ENCODE results near the gene KIAA0319L.

KIAA0319L gene

DNA sequence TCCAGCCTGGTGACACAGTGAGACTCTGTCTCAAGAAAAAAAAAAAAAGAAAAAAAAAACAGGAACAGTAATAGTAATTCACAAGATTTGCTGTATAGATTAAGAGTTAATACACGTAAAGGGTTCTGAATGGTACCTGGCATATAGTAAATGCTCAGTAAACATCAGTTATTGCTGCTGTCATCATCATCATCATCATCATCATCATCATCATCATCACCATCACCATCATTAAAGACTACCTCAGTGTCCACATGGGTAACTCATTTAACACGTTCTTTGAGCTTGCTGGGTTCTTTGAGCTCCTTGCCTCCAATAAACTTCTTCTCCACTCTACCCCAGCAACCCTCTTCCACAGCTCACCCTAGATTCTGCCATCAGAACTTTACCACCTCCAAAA lies 55.0 kb downstream of the KIAA0319L start:
- no peak for DNase-seq (ENCODE audit: low read depth)
- no peak overlapping the region for H3K4me3 ChIP-seq (ENCODE audit: low read length)
- TF ChIP-seq, protein P1, sequence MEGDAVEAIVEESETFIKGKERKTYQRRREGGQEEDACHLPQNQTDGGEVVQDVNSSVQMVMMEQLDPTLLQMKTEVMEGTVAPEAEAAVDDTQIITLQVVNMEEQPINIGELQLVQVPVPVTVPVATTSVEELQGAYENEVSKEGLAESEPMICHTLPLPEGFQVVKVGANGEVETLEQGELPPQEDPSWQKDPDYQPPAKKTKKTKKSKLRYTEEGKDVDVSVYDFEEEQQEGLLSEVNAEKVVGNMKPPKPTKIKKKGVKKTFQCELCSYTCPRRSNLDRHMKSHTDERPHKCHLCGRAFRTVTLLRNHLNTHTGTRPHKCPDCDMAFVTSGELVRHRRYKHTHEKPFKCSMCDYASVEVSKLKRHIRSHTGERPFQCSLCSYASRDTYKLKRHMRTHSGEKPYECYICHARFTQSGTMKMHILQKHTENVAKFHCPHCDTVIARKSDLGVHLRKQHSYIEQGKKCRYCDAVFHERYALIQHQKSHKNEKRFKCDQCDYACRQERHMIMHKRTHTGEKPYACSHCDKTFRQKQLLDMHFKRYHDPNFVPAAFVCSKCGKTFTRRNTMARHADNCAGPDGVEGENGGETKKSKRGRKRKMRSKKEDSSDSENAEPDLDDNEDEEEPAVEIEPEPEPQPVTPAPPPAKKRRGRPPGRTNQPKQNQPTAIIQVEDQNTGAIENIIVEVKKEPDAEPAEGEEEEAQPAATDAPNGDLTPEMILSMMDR (conservative IDR thresholded peaks at IDR 0.05; ENCODE audit: low read length) = no peak

DNA sequence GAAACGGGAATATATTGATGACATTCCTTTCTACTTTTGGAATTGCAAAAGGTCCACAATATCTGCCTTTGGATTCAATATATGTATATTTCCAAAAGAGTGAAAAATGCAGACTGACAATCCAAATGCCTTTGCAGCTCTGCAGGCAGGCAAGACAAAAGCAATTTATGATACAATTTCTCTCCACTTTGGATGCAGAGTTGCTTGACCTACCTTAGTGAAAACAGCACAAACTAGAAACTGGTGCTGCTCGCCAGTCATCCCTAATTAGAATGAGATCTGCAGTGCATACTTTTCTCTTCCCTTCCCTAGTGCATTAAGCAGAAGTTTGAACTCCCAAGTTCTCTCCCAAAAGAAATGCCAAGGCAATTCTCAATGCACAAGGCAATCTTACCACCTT lies 56.8 kb downstream of the KIAA0319L start:
- DNase-seq (ENCODE audit: low read depth) = no peak
- H3K4me3 ChIP-seq (ENCODE audit: low read length) = no peak overlapping the region
- TF ChIP-seq, protein P1 (conservative IDR thresholded peaks at IDR 0.05; ENCODE audit: low read length) = no peak

DNA sequence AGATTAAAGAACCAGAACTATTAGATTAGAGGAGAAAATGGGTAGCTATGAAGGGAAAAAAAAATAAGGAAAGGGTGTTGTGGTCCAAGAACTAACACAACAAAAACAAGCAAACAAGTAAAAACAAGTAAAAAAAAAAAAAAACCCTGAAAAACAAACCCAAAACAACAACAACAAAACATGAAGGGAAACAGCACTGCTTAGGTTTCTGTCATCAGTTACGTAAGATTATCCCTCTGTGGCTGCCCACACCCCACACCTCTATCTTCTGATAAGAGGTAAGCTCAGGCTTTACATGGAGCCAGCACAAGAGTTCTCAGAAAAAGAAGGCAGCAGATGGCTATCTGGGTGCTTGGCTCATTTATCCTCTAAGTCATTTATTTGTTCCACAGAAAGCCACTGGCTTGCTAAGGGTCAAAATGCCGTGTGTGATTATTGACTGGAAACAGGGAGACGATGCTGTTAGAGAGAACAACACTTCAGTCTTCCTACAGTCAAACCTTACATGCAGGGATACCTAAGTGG lies 57.5 kb downstream of the KIAA0319L start:
- TF ChIP-seq, protein P1 (conservative IDR thresholded peaks at IDR 0.05; ENCODE audit: low read length) = no peak
- no peak for DNase-seq (ENCODE audit: low read depth)
- no peak overlapping the region for H3K4me3 ChIP-seq (ENCODE audit: low read length)

DNA sequence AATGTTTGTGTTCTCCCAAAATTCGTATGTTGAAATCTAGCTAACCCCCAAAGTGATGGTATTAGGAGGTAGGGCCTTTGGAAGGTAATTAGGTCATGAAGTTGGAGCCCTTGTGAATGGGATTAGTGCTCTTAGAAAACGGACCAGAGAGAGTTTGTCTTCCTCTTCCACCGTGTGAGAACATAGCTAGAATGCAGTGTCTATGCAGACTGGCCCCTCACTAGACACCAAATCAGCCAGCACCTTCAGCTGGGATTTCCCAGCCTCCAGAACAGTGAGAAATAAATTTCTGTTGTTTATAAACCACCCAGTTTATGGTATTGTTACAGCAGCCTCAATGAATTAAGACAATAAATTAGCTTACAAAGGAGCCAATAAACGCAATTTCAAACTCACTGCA lies 58.0 kb downstream of the KIAA0319L start:
- TF ChIP-seq, protein P1 (conservative IDR thresholded peaks at IDR 0.05; ENCODE audit: low read length) = no peak
- no peak for DNase-seq (ENCODE audit: low read depth)
- H3K4me3 ChIP-seq (ENCODE audit: low read length) = no peak overlapping the region

DNA sequence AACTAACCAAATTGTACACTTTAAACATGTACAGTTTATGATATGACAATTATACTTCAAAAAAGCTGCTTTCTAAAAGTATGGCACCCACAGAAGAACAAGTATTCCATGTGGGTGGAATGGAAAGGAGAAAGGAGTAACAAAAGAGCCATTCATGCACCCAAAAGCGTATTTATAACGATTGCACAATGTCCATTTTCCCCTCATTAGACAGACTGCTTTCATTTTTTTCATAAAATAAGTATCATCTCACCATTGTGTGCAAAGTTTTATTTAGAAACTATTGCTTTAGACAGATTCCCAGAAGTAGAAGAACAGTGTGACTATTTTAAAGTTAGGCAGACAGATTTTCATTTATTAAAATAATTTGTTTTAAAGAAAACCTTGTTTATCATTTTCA lies 59.6 kb downstream of the KIAA0319L start:
- TF ChIP-seq, protein P1 (conservative IDR thresholded peaks at IDR 0.05; ENCODE audit: low read length) = no peak
- H3K4me3 ChIP-seq (ENCODE audit: low read length) = no peak overlapping the region
- DNase-seq (ENCODE audit: low read depth) = no peak

DNA sequence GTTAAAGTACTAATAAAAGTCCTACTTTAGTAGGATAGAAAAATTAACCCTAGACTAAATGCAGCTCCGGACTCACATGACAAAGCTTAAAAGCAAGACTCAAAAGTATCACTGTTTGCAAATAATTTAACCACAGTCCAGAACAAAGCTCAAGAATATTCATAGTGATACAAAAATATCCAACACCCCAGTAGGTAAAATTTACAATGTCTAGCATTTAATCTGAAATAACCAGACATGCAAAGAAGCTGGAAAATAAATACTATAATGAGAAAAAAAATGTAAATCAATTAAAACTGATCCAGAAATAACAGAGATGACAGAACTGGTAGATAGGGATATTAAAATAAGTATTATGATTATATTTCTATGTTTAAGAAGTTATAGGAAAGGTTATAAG lies 67.0 kb downstream of the KIAA0319L start:
- no peak for DNase-seq (ENCODE audit: low read depth)
- TF ChIP-seq, protein P1 (conservative IDR thresholded peaks at IDR 0.05; ENCODE audit: low read length) = no peak
- no peak overlapping the region for H3K4me3 ChIP-seq (ENCODE audit: low read length)

DNA sequence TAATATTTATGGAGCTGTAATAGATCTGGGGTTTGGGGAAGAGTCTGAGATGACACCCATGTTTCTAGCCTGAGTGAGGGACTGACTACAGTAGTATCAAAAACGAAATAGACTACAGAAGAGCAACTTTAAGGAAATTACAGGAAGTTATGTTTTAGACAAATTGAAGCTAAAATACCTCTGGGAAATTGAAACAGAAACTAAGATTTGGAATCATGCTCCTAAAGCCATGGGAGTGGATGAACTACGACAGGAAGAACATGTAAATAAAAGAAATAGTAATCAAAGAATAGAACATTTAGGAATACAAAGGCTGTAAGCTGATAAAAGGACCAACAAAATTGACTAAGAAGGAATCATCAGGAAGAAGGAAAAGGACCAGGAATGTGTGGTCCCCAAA lies 68.9 kb downstream of the KIAA0319L start:
- TF ChIP-seq, protein P1 (conservative IDR thresholded peaks at IDR 0.05; ENCODE audit: low read length) = no peak
- DNase-seq (ENCODE audit: low read depth) = no peak
- no peak overlapping the region for H3K4me3 ChIP-seq (ENCODE audit: low read length)
